ENCODE results near the gene ITPKB.

- TF ChIP-seq CTCF (IDR thresholded peaks at IDR 0.05) (no peak), POLR2A (IDR thresholded peaks at IDR 0.05) (no peak)
Observed at GRCh38 chr1:226629896-226630550, 109.1 kb downstream of the ITPKB start.
